IMR-90 (cell line): ENCODE results near the gene APOL3.

Experiments
- CEBPB ChIP-seq: IDR thresholded peaks from 2 replicates; pipeline ENCODE4 v1.6.1; 2012; ENCODE audit warnings: low read depth, low read length, improper control_type of control experiment
- CTCF ChIP-seq: conservative IDR thresholded peaks from 2 replicates; pipeline ENCODE4 v1.5.1; 2012; ENCODE audit warnings: mild to moderate bottlenecking, low read depth, low read length, improper control_type of control experiment
- MXI1 ChIP-seq: IDR thresholded peaks from 2 replicates; pipeline ENCODE4 v1.6.1; 2012; ENCODE audit warnings: low read depth, mild to moderate bottlenecking, low read length, moderate library complexity, borderline replicate concordance
- RAD21 ChIP-seq: IDR thresholded peaks from 2 replicates; pipeline ENCODE4 v1.6.1; 2012; ENCODE audit warnings: low read length, improper control_type of control experiment

- no peak for TF ChIP-seq CTCF
- no peak for TF ChIP-seq RAD21
- TF ChIP-seq CEBPB: no peak
- no peak for TF ChIP-seq MXI1
Observed at GRCh38 chr22:36136988-36137387, 23.6 kb downstream of the APOL3 start.
